NK-92 (cell line): Measurements from ENCODE around the gene POLD4.
A peak's percentile ranks its signal among the peaks of the same experiment; 100 is the strongest.

Source experiments
- DNase-seq: peaks from one replicate; lab custom pipeline; 2025; ENCODE audit not compliant: unreplicated experiment; lab: John Stamatoyannopoulos, UW

The POLD4 gene

GRCh38 chr11:67317888-67318555 lies 35.3 kb downstream of the POLD4 start:
- no peak for DNase-seq

- peak; percentile 88 for DNase-seq
These were observed 36.0 kb downstream of the POLD4 start for GRCh38 chr11:67317205-67317887.

- no peak for DNase-seq
These were observed 36.5 kb downstream of the POLD4 start for GRCh38 chr11:67316882-67317204.

- DNase-seq: no peak
These were observed 37.9 kb downstream of the POLD4 start for GRCh38 chr11:67315325-67315909.

- DNase-seq: no peak
These were observed 39.1 kb downstream of the POLD4 start for GRCh38 chr11:67314218-67314617.

- no peak for DNase-seq
These were observed 40.0 kb downstream of the POLD4 start for GRCh38 chr11:67313125-67313890.

GRCh38 chr11:67312187-67313021 lies 40.9 kb downstream of the POLD4 start:
- no peak for DNase-seq

- DNase-seq: no peak
These were observed 41.7 kb downstream of the POLD4 start for GRCh38 chr11:67311556-67312082.

- no peak for DNase-seq
These were observed 42.2 kb downstream of the POLD4 start for GRCh38 chr11:67311051-67311555.

GRCh38 chr11:67310246-67311050 lies 42.9 kb downstream of the POLD4 start:
- DNase-seq: no peak

- DNase-seq: no peak
These were observed 43.7 kb downstream of the POLD4 start for GRCh38 chr11:67309661-67310061.

- DNase-seq: no peak
These were observed 44.2 kb downstream of the POLD4 start for GRCh38 chr11:67309166-67309565.

- DNase-seq: no peak
These were observed 45.1 kb downstream of the POLD4 start for GRCh38 chr11:67308031-67308866.

- no peak for DNase-seq
These were observed 45.8 kb downstream of the POLD4 start for GRCh38 chr11:67307545-67308001.

- no peak for DNase-seq
These were observed 46.4 kb downstream of the POLD4 start for GRCh38 chr11:67306769-67307544.

GRCh38 chr11:67304511-67305113 lies 48.7 kb downstream of the POLD4 start:
- DNase-seq: no peak

GRCh38 chr11:67303835-67304411 lies 49.4 kb downstream of the POLD4 start:
- no peak for DNase-seq
